SK-N-SH (cell line): ENCODE results near the gene IL17RE. TPM values are rescaled to one million over a fixed set of nuclear protein-coding genes. Genes with fewer than 3 reads are reported as not detected.

Source experiments
- CTCF ChIA-PET: fragments of 300-600, 350-600 bp; formaldehyde crosslinking; extraction: SDS; loops from one replicate; lab custom pipeline; 2021; lab: Yijun Ruan, JAX
- POLR2A ChIA-PET: fragments of 350-600 bp; sonication (Branson Sonifier 250); formaldehyde crosslinking; extraction: SDS; loops from one replicate; lab custom pipeline; 2020; ENCODE audit warnings: antibody characterized with exemption, inconsistent platforms; lab: Yijun Ruan, JAX
- DNase-seq: peaks from one replicate; pipeline ENCODE4 v3.0.0; 2012
- H2AFZ ChIP-seq: fragments of 200-600 bp; sonication (generic); 2 replicates; pipeline ENCODE4 v1.8.1; 2016; ENCODE audit warnings: antibody characterized with exemption, mild to moderate bottlenecking, low read depth
- H3F3A ChIP-seq: fragments of 200-600 bp; sonication (generic); replicated peaks from 2 replicates; pipeline ENCODE3; 2016; ENCODE audit warnings: antibody characterized with exemption, mild to moderate bottlenecking; ENCODE audit not compliant: insufficient read depth
- H3K27ac ChIP-seq, 2 experiments: fragments of 200-500 bp in 1 of 2; fragments of 200-600 bp in 1 of 2; sonication (Bioruptor generic) in 1 of 2; sonication (generic), shearing (Covaris generic) in 1 of 2; 2 replicates each; pipeline versions ENCODE4 v1.5.1 to v1.6.1; 2014 to 2016; ENCODE audit warnings: low read depth in 2 of 2, inconsistent platforms in 1 of 2, low read length in 1 of 2, mild to moderate bottlenecking in 1 of 2, mixed read lengths in 1 of 2
- H3K27me3 ChIP-seq: fragments of 200-600 bp; sonication (generic), shearing (Covaris generic); 2 replicates; pipeline ENCODE4 v1.6.1; 2016; ENCODE audit warnings: mixed run types; ENCODE audit not compliant: insufficient read depth
- H3K36me3 ChIP-seq, 2 experiments: fragments of 200-500 bp in 1 of 2; fragments of 200-600 bp in 1 of 2; sonication (Bioruptor generic) in 1 of 2; sonication (generic) in 1 of 2; replicated peaks in 1 of 2; 2 replicates each; pipeline versions ENCODE3 to v1.5.1; 2014 to 2016; ENCODE audit warnings: low read length in 1 of 2, mild to moderate bottlenecking in 1 of 2; ENCODE audit not compliant: insufficient read depth in 2 of 2, control insufficient read depth in 1 of 2
- H3K4me1 ChIP-seq, 2 experiments: fragments of 200-500 bp in 1 of 2; fragments of 200-600 bp in 1 of 2; sonication (Bioruptor generic) in 1 of 2; sonication (generic), shearing (Covaris generic) in 1 of 2; 2 replicates each; pipeline versions ENCODE4 v1.5.1 to v1.6.1; 2014 to 2016; ENCODE audit warnings: low read depth in 1 of 2, low read length in 1 of 2, mixed run types in 1 of 2; ENCODE audit not compliant: insufficient read depth in 2 of 2, control insufficient read depth in 1 of 2
- H3K4me2 ChIP-seq: fragments of 200-600 bp; sonication (generic), shearing (Covaris generic); 2 replicates; pipeline ENCODE4 v1.6.1; 2017; ENCODE audit warnings: mixed run types
- H3K4me3 ChIP-seq, 2 experiments: fragments of 200-500 bp in 1 of 2; fragments of 200-600 bp in 1 of 2; sonication (Bioruptor generic) in 1 of 2; sonication (generic), shearing (Covaris generic) in 1 of 2; 2 replicates each; pipeline versions ENCODE4 v1.5.1 to v1.8.1; 2014 to 2016; ENCODE audit warnings: low read depth in 2 of 2, inconsistent platforms in 1 of 2, low read length in 1 of 2, mild to moderate bottlenecking in 1 of 2, mixed read lengths in 1 of 2, moderate library complexity in 1 of 2
- H3K79me2 ChIP-seq: fragments of 200-600 bp; sonication (generic); 2 replicates; pipeline ENCODE4 v1.8.1; 2017; ENCODE audit warnings: mild to moderate bottlenecking; ENCODE audit not compliant: insufficient read depth
- H3K9ac ChIP-seq: fragments of 200-600 bp; sonication (generic); 2 replicates; pipeline ENCODE4 v1.6.1; 2017; ENCODE audit warnings: mixed run types
- H3K9me2 ChIP-seq: fragments of 200-600 bp; sonication (generic); 2 replicates; pipeline ENCODE4 v1.6.1; 2017; ENCODE audit warnings: mixed run types
- H3K9me3 ChIP-seq: fragments of 200-600 bp; sonication (generic); 2 replicates; pipeline ENCODE4 v1.6.1; 2017; ENCODE audit warnings: mixed run types, mild to moderate bottlenecking, moderate library complexity
- H4K20me1 ChIP-seq: fragments of 200-600 bp; sonication (generic); 2 replicates; pipeline ENCODE4 v1.6.1; 2017; ENCODE audit warnings: mild to moderate bottlenecking, mixed run types; ENCODE audit not compliant: insufficient read depth
- CHD2 ChIP-seq: fragments of 150-350 bp; IDR thresholded peaks from 2 replicates; pipeline ENCODE4 v1.6.1; 2018; ENCODE audit warnings: low read length; ENCODE audit not compliant: partially characterized antibody
- FOXJ3 ChIP-seq: sonication (generic); formaldehyde crosslinking; IDR thresholded peaks from 2 replicates; pipeline ENCODE4 v1.5.1; 2020; ENCODE audit warnings: mild to moderate bottlenecking, missing genetic modification reagents
- JUND ChIP-seq: IDR thresholded peaks from 2 replicates; pipeline ENCODE4 v1.4.0; 2012
- MEF2A ChIP-seq: IDR thresholded peaks from 2 replicates; pipeline ENCODE4 v1.4.0; 2012; ENCODE audit warnings: low read depth, borderline replicate concordance
- MXI1 ChIP-seq: IDR thresholded peaks from 2 replicates; pipeline ENCODE4 v1.6.1; 2012; ENCODE audit warnings: mild to moderate bottlenecking, low read depth, low read length, improper control_type of control experiment
- RAD21 ChIP-seq: IDR thresholded peaks from 2 replicates; pipeline ENCODE4 v1.6.1; 2012; ENCODE audit warnings: mild to moderate bottlenecking, low read length
- RXRA ChIP-seq: IDR thresholded peaks from 2 replicates; pipeline ENCODE4 v1.4.0; 2012; ENCODE audit warnings: low read depth, mild to moderate bottlenecking, borderline replicate concordance
- WGBS: methylation state at CpG from one replicate; pipeline ENCODE4 v1.1.6; 2017; ENCODE audit warnings: low lambda C conversion rate; 5-methylcytosine and 5-hydroxymethylcytosine counted together
- polyA plus RNA-seq, 3 experiments: library from polyadenylated mRNA; depleted of rRNA; stranded (reverse); fragments of >200 nt; gene quantifications; 2 replicates each; pipeline ENCODE4 v1.2.3, GENCODE V29; 2012
- TF ChIP-seq, protein P1 (sequence below): fragments of 200-600 bp; sonication (generic); IDR thresholded peaks from 2 replicates; pipeline ENCODE4 v1.6.1; 2017; ENCODE audit warnings: antibody characterized with exemption, mild to moderate bottlenecking, moderate library complexity
- TF ChIP-seq, protein P2 (sequence below): IDR thresholded peaks from 2 replicates; pipeline ENCODE4 v1.6.1; 2012; ENCODE audit warnings: mild to moderate bottlenecking, low read depth, low read length, moderate library complexity

IL17RE gene
- polyA plus RNA-seq, 1 of the 3 experiments (the other 2 are of a cell fraction) = 0.95 TPM

DNA sequence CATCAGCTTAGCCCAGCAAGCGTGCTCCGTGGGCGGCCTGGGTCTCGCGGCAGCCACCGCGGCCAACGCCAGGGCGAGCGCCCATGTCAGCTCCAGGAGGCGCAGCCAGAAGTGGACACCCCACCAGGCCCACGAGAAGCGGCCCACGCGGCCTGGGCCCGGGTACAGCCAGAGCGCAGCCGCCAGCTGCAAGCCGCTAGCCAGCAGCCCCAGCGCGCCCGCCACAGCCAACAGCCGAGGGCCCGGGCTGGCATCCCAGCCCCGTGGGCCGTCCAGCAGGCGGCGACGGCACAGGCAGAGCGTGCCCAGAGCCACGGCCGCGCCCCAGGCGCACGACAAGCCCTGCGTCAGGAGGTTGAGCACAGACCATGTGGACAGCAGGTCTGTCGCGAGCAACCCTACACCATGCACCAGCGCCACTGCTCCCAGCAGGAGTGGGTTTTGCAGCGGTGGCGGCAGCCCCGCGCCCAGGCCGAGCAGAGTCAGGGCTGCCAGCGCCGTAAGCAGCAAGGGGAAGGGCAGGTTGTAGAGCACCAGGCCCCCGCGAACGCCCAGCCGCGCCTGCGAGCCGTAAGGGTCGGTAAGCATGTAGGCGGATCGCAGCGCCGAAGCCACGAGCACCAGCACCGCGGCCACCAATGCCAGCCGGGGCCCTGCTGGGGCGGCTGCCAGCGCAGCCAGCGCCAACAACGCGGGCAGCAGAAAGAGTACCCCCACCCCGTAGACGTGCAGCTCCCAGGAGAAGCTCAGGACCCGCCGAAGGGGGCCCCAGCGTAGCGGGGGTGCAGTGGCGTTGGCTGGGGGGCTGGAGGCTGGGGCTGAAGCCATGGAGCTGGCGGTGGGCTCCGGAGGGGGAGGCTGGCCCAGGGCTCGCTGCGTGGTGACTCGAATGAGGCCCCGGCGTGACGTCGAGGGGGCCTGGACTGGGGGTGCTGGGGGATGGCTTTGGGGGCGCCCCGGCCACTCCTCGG is 44.7 kb downstream of the IL17RE start:
- Histone ChIP-seq H3K36me3 (peaks cover 0 to 18% of the 10 kb centered on the region in 2 experiments), H4K20me1 (no peaks in the 10 kb centered on the region), H2AFZ (no peak overlapping the region), H3K27ac (peak overlapping the region in 1 of 2 experiments; percentile 43; a peak in 1 of 4 replicates), H3K27me3 (no peaks in the 10 kb centered on the region), H3K4me3 (peak overlapping the region; percentile 41; a peak in 3 of 4 replicates), H3K79me2 (no peaks in the 10 kb centered on the region), H3K4me1 (peaks cover 0 to 12% of the 10 kb centered on the region in 2 experiments; a peak in 1 of 4 replicates), H3K9ac (no peak overlapping the region), H3K9me3 (no peaks in the 10 kb centered on the region), H3K9me2 (no peaks in the 10 kb centered on the region), H3K4me2 (peak overlapping the region; percentile 19; the same call in 1 of the 2 replicates), H3F3A (peaks cover 4% of the 10 kb centered on the region)
- ChIA-PET CTCF (interaction anchor here (0.6 to 2.0 kb wide), 16 partner anchors 8 to 444 kb away, joined by 3 to 38 read pairs (median 5); partner anchors contain the start of genes CRELD1 and IL17RE), POLR2A (interaction anchor here (0.7 to 6.8 kb wide), 6 partner anchors 13 to 103 kb away, joined by 3 to 58 read pairs (median 3); partner anchors contain the start of genes CRELD1 and RPUSD3)
- TF ChIP-seq MEF2A = no peak
- TF ChIP-seq CHD2 = no peak
- TF ChIP-seq JUND = no peak
- peak; percentile 18; the same call in 1 of the 2 replicates for TF ChIP-seq RAD21
- TF ChIP-seq, protein P1, sequence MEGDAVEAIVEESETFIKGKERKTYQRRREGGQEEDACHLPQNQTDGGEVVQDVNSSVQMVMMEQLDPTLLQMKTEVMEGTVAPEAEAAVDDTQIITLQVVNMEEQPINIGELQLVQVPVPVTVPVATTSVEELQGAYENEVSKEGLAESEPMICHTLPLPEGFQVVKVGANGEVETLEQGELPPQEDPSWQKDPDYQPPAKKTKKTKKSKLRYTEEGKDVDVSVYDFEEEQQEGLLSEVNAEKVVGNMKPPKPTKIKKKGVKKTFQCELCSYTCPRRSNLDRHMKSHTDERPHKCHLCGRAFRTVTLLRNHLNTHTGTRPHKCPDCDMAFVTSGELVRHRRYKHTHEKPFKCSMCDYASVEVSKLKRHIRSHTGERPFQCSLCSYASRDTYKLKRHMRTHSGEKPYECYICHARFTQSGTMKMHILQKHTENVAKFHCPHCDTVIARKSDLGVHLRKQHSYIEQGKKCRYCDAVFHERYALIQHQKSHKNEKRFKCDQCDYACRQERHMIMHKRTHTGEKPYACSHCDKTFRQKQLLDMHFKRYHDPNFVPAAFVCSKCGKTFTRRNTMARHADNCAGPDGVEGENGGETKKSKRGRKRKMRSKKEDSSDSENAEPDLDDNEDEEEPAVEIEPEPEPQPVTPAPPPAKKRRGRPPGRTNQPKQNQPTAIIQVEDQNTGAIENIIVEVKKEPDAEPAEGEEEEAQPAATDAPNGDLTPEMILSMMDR = peak; percentile 26
- TF ChIP-seq RXRA = no peak
- TF ChIP-seq, protein P2, sequence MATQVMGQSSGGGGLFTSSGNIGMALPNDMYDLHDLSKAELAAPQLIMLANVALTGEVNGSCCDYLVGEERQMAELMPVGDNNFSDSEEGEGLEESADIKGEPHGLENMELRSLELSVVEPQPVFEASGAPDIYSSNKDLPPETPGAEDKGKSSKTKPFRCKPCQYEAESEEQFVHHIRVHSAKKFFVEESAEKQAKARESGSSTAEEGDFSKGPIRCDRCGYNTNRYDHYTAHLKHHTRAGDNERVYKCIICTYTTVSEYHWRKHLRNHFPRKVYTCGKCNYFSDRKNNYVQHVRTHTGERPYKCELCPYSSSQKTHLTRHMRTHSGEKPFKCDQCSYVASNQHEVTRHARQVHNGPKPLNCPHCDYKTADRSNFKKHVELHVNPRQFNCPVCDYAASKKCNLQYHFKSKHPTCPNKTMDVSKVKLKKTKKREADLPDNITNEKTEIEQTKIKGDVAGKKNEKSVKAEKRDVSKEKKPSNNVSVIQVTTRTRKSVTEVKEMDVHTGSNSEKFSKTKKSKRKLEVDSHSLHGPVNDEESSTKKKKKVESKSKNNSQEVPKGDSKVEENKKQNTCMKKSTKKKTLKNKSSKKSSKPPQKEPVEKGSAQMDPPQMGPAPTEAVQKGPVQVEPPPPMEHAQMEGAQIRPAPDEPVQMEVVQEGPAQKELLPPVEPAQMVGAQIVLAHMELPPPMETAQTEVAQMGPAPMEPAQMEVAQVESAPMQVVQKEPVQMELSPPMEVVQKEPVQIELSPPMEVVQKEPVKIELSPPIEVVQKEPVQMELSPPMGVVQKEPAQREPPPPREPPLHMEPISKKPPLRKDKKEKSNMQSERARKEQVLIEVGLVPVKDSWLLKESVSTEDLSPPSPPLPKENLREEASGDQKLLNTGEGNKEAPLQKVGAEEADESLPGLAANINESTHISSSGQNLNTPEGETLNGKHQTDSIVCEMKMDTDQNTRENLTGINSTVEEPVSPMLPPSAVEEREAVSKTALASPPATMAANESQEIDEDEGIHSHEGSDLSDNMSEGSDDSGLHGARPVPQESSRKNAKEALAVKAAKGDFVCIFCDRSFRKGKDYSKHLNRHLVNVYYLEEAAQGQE = no peak
- no peak for TF ChIP-seq FOXJ3 (CRISPR knock-in tag)
- peak; percentile 91 for TF ChIP-seq MXI1
- DNase-seq = peak; percentile 85
- 87% methylated on average over 19 of the region's 86 CpGs for WGBS
